Ishikawa (cell line): ENCODE measurements around the gene TPCN2.

ENCODE experiments used
- RAD21 ChIP-seq: IDR thresholded peaks from 2 replicates; pipeline ENCODE4 v1.6.1; 2012; ENCODE audit warnings: low read depth
- TEAD4 ChIP-seq: IDR thresholded peaks from 2 replicates; pipeline ENCODE4 v1.6.1; 2012
- YY1 ChIP-seq: IDR thresholded peaks from 2 replicates; pipeline ENCODE4 v1.6.1; 2012; ENCODE audit warnings: low read depth
- TF ChIP-seq, protein P1 (sequence below): IDR thresholded peaks from 2 replicates; pipeline ENCODE4 v1.6.1; 2012; ENCODE audit warnings: low read depth, mild to moderate bottlenecking
- TF ChIP-seq, protein P2 (sequence below): IDR thresholded peaks from 2 replicates; pipeline ENCODE4 v1.6.1; 2012

DNA sequence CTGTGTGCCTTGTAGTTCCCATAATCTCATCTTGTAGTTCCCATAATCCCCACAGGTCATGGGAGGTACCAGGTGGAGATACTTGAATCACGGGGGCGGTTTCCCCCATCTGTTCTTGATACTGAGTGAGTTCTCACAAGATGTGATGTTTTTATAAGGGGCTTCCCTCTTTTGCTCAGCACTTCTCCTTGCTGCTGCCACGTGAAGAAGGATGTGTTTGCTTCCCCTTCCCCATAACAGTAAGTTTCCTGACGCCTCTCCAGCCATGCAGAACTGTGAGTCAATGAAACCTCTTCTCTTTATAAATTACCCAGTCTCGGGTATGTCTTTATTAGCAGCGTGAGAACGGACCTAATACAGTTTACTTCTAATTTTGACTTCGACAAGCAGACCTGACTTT is 93.0 kb downstream of the TPCN2 start:
- TF ChIP-seq TEAD4, result no peak
- TF ChIP-seq, protein P1, sequence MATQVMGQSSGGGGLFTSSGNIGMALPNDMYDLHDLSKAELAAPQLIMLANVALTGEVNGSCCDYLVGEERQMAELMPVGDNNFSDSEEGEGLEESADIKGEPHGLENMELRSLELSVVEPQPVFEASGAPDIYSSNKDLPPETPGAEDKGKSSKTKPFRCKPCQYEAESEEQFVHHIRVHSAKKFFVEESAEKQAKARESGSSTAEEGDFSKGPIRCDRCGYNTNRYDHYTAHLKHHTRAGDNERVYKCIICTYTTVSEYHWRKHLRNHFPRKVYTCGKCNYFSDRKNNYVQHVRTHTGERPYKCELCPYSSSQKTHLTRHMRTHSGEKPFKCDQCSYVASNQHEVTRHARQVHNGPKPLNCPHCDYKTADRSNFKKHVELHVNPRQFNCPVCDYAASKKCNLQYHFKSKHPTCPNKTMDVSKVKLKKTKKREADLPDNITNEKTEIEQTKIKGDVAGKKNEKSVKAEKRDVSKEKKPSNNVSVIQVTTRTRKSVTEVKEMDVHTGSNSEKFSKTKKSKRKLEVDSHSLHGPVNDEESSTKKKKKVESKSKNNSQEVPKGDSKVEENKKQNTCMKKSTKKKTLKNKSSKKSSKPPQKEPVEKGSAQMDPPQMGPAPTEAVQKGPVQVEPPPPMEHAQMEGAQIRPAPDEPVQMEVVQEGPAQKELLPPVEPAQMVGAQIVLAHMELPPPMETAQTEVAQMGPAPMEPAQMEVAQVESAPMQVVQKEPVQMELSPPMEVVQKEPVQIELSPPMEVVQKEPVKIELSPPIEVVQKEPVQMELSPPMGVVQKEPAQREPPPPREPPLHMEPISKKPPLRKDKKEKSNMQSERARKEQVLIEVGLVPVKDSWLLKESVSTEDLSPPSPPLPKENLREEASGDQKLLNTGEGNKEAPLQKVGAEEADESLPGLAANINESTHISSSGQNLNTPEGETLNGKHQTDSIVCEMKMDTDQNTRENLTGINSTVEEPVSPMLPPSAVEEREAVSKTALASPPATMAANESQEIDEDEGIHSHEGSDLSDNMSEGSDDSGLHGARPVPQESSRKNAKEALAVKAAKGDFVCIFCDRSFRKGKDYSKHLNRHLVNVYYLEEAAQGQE, result no peak
- TF ChIP-seq YY1, result no peak
- TF ChIP-seq, protein P2, sequence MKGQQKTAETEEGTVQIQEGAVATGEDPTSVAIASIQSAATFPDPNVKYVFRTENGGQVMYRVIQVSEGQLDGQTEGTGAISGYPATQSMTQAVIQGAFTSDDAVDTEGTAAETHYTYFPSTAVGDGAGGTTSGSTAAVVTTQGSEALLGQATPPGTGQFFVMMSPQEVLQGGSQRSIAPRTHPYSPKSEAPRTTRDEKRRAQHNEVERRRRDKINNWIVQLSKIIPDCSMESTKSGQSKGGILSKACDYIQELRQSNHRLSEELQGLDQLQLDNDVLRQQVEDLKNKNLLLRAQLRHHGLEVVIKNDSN, result no peak
- TF ChIP-seq RAD21, result no peak
